Epithelial cell of proximal tubule (primary cell): Measurements from ENCODE around the gene LYRM1. TPM values are rescaled to one million over a fixed set of nuclear protein-coding genes. Genes with fewer than 3 reads are reported as not detected.

Experiments used
- DNase-seq: peaks from one replicate; pipeline ENCODE4 v3.0.0-alpha.2; 2011; ENCODE audit warnings: low read depth
- H3K4me3 ChIP-seq: 2 replicates; pipeline ENCODE4 v1.5.1; 2011; ENCODE audit warnings: low read depth, mild to moderate bottlenecking, low read length
- CTCF ChIP-seq: conservative IDR thresholded peaks from 2 replicates; pipeline ENCODE4 v1.5.1; 2012; ENCODE audit warnings: low read depth, mild to moderate bottlenecking, low read length
- total RNA-seq: library from RNA; depleted of rRNA; stranded (reverse); fragments of >200 nt; gene quantifications from 2 replicates; pipeline ENCODE4 v1.2.3, GENCODE V29; 2015

Gene LYRM1
- total RNA-seq, 1 donor from 2014 or later, result 23.8 TPM

- no peak for TF ChIP-seq CTCF
- DNase-seq, result no peak
- H3K4me3 ChIP-seq, result no peak overlapping the region
These were observed 34.3 kb upstream of the LYRM1 start for GRCh38 chr16:20866145-20866772.

GRCh38 chr16:20866801-20867200, 33.8 kb upstream of the LYRM1 start:
- no peak for TF ChIP-seq CTCF
- no peak overlapping the region for H3K4me3 ChIP-seq
- no peak for DNase-seq

- no peak for TF ChIP-seq CTCF
- H3K4me3 ChIP-seq, result no peak overlapping the region
- DNase-seq, result no peak
These were observed 33.0 kb upstream of the LYRM1 start for GRCh38 chr16:20867585-20867984.

- H3K4me3 ChIP-seq, result no peak overlapping the region
- no peak for DNase-seq
- TF ChIP-seq CTCF, result no peak
These were observed 31.7 kb upstream of the LYRM1 start for GRCh38 chr16:20868890-20869289.

GRCh38 chr16:20870122-20870820, 30.3 kb upstream of the LYRM1 start:
- no peak for DNase-seq
- TF ChIP-seq CTCF, result no peak
- no peak overlapping the region for H3K4me3 ChIP-seq

- no peak for DNase-seq
- H3K4me3 ChIP-seq, result no peak overlapping the region
- no peak for TF ChIP-seq CTCF
These were observed 29.3 kb upstream of the LYRM1 start for GRCh38 chr16:20871258-20871657.
